UCSD-AML1 (cell line): ENCODE data around the gene ZBTB2.
"Not testable (repeated sequence)": the region's sequence is repeated elsewhere in the genome, so short reads cannot be mapped to it uniquely, and the experiment has no call there.

Experiments used
- DNase-seq: peaks from one replicate; lab custom pipeline; 2025; ENCODE audit not compliant: unreplicated experiment; lab: John Stamatoyannopoulos, UW

The ZBTB2 gene

GRCh38 chr6:151374036-151374683 lies 17.2 kb downstream of the ZBTB2 start:
- DNase-seq: peak; percentile 32

GRCh38 chr6:151372164-151372563 lies 19.2 kb downstream of the ZBTB2 start:
- peak; percentile 16 for DNase-seq

- no peak for DNase-seq
Measured at GRCh38 chr6:151370509-151371078, 20.8 kb downstream of the ZBTB2 start.

- DNase-seq: no peak
Measured at GRCh38 chr6:151365233-151365632, 26.1 kb downstream of the ZBTB2 start.

DNA sequence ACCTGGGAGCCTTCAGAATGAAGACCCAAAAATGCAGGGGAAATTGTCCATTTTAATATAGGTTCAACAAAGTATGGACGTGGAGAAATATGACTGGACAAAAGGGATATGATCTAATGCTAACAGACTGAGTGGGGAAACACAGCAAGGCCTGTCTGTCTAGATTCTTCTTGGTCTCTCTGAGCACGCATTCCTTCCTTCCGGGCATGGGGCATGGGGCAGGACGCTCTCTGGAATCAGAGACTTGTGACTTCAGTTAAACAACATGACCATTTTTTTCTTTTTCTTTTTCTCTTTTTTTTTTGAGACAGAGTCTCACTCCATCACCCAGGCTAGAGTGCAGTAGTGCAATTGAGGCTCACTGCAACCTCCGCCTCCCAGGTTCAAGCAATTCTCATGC lies 31.9 kb downstream of the ZBTB2 start:
- DNase-seq: no peak

DNA sequence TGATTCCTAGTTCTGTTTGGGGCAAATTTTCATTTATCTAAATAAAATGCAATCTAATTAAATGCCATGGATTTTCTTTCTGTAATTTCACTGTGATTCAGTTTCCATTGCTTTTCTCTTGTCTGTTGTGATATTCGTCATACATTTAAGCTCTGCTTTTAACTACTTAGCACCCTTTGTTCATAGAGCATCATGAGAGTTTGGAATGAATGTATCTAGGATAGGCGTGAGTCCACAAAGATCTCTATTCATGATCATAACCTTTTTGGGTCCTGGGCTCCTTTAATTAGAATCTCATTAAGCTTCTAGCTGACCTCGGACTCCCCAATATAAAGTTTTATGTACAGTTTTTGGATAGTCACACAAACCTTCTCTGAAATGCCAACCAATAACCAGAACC lies 32.9 kb downstream of the ZBTB2 start:
- DNase-seq: no peak

- DNase-seq: no peak
Measured at GRCh38 chr6:151357758-151358436, 33.5 kb downstream of the ZBTB2 start.

- DNase-seq: not testable (repeated sequence)
Measured at GRCh38 chr6:151356983-151357382, 34.4 kb downstream of the ZBTB2 start.

DNA sequence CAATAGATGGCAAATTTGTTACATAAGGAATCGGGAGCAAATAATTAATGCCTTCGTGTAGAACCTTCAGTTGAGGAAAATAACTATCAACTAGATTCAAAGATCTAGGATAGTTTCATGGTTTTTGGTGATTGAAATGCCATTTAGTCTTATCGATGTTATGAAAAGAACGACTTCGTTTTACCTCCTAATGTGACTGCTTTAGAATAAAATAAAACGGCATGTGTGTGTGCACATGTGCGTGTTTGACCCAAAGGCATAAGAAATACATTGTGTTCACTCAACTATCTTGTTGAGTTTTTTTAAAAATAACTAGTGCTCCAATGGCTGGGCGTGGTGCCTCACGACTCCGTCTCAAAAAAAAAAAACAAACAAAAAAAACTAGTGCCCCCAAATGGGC lies 37.6 kb downstream of the ZBTB2 start:
- no peak for DNase-seq

- no peak for DNase-seq
Measured at GRCh38 chr6:151352410-151353396, 38.7 kb downstream of the ZBTB2 start.

DNA sequence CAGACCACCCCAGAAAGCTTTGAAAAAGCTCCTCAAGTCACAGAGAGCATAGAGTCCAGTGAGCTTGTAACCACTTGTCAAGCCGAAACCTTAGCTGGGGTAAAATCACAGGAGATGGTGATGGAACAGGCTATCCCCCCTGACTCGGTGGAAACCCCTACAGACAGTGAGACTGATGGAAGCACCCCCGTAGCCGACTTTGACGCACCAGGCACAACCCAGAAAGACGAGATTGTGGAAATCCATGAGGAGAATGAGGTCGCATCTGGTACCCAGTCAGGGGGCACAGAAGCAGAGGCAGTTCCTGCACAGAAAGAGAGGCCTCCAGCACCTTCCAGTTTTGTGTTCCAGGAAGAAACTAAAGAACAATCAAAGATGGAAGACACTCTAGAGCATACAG lies 39.6 kb downstream of the ZBTB2 start:
- no peak for DNase-seq

- DNase-seq: no peak
Measured at GRCh38 chr6:151351146-151351700, 40.1 kb downstream of the ZBTB2 start.

- DNase-seq: no peak
Measured at GRCh38 chr6:151350442-151351145, 40.8 kb downstream of the ZBTB2 start.

DNA sequence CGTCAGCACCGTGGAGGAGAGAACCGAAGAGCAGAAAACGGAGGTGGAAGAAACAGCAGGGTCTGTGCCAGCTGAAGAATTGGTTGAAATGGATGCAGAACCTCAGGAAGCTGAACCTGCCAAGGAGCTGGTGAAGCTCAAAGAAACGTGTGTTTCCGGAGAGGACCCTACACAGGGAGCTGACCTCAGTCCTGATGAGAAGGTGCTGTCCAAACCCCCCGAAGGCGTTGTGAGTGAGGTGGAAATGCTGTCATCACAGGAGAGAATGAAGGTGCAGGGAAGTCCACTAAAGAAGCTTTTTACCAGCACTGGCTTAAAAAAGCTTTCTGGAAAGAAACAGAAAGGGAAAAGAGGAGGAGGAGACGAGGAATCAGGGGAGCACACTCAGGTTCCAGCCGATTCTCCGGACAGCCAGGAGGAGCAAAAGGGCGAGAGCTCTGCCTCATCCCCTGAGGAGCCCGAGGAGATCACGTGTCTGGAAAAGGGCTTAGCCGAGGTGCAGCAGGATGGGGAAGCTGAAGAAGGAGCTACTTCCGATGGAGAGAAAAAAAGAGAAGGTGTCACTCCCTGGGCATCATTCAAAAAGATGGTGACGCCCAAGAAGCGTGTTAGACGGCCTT lies 41.6 kb downstream of the ZBTB2 start:
- DNase-seq: no peak

- DNase-seq: not testable (repeated sequence)
Measured at GRCh38 chr6:151342750-151343149, 48.6 kb downstream of the ZBTB2 start.

- DNase-seq: no peak
Measured at GRCh38 chr6:151341476-151342195, 49.7 kb downstream of the ZBTB2 start.

DNA sequence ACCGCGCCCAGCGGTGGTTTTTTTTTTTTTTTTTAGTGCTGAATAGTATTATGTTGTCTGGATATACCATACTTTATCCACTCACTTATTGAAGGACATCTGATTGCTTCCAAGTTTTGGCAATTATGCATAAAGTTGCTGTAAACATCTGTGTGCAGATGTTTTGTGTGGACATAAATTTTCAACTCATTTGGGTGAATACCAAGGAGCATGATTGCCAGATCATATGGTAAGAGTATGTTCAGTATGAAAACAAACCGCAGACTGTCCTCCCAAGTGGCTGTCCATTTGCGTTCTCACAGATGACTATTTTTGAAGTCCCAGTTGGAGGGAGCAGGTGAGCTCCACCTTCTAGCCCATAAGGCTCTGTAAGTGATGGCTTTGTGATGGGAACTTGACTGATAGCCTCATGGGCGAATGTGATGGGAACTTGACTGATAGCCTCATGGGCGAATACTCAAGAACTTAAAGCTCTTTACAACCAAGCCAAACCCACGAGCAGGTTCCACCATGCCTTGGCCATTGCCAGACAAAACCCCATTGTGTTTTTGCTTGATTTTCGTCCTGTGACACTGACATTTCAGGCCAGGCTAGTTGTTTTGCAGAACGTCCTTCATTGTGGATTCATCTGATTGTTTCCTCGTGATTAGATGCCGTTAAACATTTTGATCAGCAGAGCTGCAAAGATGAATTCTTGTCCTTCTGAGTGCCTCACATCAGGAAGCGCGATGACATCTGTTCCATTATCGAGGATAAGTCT lies 51.0 kb downstream of the ZBTB2 start:
- no peak for DNase-seq

DNA sequence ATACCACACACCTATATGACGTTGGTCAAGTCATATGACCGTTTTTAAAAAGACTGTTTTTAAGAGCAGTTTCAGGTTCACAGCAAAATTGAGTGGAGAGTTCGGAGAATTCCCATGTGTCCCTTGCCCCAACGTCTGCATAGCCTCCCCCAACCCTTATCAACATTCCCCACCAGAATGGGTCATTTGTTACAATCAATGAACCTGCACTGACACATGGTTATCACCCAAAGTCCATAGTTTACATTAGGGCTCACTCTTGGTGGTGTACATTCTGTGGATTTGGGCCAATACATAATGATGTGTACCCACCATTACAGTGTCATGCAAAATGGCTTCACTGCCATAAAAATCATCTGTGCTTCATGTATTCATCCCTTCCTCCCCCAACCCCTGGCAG lies 52.0 kb downstream of the ZBTB2 start:
- no peak for DNase-seq
